Stimulated activated CD4-positive, alpha-beta T cell treated with anti-CD3 and anti-CD28 coated beads, Interleukin-12 subunit alpha, Interleukin-12 subunit beta, amount 100 ng/mL, for 24 hours (primary cell): ENCODE data around the gene PRAMEF9.
"Not testable (repeated sequence)": the region's sequence is repeated elsewhere in the genome, so short reads cannot be mapped to it uniquely, and the experiment has no call there.

Experiments used
- DNase-seq, 2 experiments: peaks; one replicate each; pipeline ENCODE4 v3.0.0-alpha.2; 2020; ENCODE audit warnings: low read depth in 2 of 2

The PRAMEF9 gene

GRCh38 chr1:13171548-13171947, at the start of gene PRAMEF9:
Gene PRAMEF9 (plus strand): TSS chr1:13171848. CDS start chr1:13175281, 3,433 bp downstream.
- DNase-seq: not testable (repeated sequence)

GRCh38 chr1:13155909-13156308, 15.7 kb upstream of the PRAMEF9 start, which contains the start of gene PRAMEF26:
Gene PRAMEF26 (minus strand): TSS chr1:13156009. CDS start chr1:13153095, 2,914 bp downstream.
- DNase-seq: not testable (repeated sequence)

DNA sequence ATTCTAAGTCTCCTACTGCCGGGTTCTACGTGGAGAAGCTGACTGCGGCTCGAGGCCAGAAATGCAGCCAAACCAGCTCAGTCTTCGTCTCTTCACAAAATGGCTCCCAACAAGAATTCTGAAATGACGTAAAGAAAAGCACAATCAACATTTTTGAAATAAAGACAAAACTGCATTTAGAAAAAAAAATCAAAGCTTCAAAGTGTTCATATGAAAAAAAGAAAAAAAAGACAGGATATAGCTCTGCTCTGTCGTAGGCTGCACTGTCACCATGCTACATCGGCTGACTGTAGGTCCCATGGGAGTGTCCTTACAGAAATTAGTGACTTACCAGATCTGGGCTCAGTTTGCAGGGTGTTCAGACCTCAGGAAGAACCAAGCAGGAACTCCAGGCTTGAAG, 6.1 kb upstream of the PRAMEF9 start, which contains the start of gene HNRNPCL4:
Gene HNRNPCL4, minus strand, starts transcription at position 101 of the 400 bp plus-strand sequence. CDS start 164 bp downstream, outside the sequence.
- not testable (repeated sequence) for DNase-seq

DNA sequence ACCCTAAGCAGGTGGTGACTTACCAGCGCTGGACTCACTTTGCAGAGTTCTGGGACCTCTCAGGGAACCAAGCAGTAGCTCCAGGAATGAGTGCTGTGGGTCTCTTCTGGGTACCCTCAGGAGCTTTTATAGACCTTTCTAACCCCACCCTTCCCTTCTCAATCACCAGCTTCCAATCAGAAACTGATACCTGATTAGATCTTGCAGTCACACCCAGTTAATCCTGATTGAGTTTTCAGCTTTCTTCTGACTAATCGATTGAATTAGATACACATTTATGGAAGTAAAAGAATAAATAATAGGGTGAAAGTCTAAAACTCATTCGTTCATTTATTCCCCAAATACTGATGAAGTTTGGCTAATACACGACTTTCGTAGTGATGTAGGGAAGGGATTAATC, 29.7 kb downstream of the PRAMEF9 start, which contains the start of gene PRAMEF13:
Gene PRAMEF13, minus strand, starts transcription at position 101 of the 400 bp plus-strand sequence. CDS start 1,820 bp downstream, outside the sequence.
- DNase-seq: not testable (repeated sequence)

DNA sequence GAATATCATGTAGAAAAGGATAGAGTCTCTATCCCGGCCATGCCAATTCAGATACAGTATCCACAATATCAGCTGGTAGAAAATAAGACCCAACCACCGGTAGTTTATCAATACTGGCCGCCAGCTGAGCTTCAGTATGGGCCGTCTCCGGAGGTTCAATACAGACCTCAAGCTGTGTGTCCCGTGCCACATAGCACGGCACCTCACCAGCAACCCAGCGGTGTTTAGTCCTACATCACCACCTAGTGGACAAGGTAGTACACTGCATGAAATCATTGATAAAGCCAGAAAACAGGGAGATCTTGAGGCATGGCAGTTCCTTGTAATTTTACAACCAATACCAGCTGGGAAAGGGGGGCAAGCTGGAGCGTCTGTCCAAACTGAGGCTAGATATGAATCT, 37.1 kb downstream of the PRAMEF9 start:
- not testable (repeated sequence) for DNase-seq

- not testable (repeated sequence) for DNase-seq
Measured at GRCh38 chr1:13216619-13217018, 45.0 kb downstream of the PRAMEF9 start.

GRCh38 chr1:13219203-13219602, 47.6 kb downstream of the PRAMEF9 start:
- not testable (repeated sequence) for DNase-seq

- not testable (repeated sequence) for DNase-seq
Measured at GRCh38 chr1:13222788-13223187, 51.1 kb downstream of the PRAMEF9 start.

GRCh38 chr1:13224480-13225060, 52.9 kb downstream of the PRAMEF9 start:
- no peak for DNase-seq

DNA sequence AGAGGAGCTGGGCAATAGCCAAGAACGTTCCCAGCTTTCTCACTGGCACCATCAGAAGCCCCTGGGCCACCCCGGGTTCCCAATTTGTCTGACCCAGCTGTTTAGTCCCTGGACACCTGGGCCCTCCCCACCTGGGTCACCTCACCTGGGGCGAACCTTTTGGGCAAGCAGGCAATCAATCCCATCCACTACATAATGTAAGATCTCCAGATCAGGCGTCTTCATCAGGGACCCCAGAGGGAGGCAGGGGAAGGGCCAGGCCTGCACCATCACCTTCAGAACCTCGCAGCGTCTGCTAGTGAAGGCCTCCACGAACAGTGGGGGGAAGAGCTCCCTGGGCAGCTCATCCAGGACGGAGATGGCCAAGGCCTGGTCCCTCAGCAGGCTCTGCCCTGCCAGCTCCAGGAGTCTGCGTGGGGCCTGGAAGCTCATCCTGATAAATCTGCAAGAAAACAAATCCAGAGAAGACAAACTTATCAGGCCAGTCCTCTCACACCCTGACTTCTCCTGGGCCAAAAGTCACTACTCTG, 54.1 kb downstream of the PRAMEF9 start, which contains the start of gene PRAMEF18:
Gene PRAMEF18, minus strand, starts transcription at position 480 of the 530 bp plus-strand sequence. Its CDS starts 48 bp downstream, at position 432.
- DNase-seq: not testable (repeated sequence)

GRCh38 chr1:13227271-13228055, 55.8 kb downstream of the PRAMEF9 start:
- DNase-seq: not testable (repeated sequence)

- DNase-seq: peak in 1 of 2 experiments; percentile 53
Measured at GRCh38 chr1:13228343-13228781, 56.7 kb downstream of the PRAMEF9 start.
